NCI-H1092 (cell line): ENCODE results near the gene BEST1.
"Not testable (repeated sequence)": the region's sequence is repeated elsewhere in the genome, so short reads cannot be mapped to it uniquely, and the experiment has no call there.

Experiments used
- DNase-seq: peaks from one replicate; lab custom pipeline; 2025; lab: John Stamatoyannopoulos, UW

The BEST1 gene

GRCh38 chr11:61978703-61979661 is 28.8 kb downstream of the BEST1 start:
- no peak for DNase-seq

GRCh38 chr11:61980783-61981541 is 30.8 kb downstream of the BEST1 start:
- DNase-seq, result no peak

GRCh38 chr11:61983419-61983818 is 33.3 kb downstream of the BEST1 start:
- no peak for DNase-seq

- no peak for DNase-seq
Observed at GRCh38 chr11:61985869-61986268, 35.7 kb downstream of the BEST1 start.

- DNase-seq, result no peak
Observed at GRCh38 chr11:61994981-61995380, 44.8 kb downstream of the BEST1 start.

GRCh38 chr11:61996933-61997332 is 46.8 kb downstream of the BEST1 start:
- no peak for DNase-seq

GRCh38 chr11:61999141-61999975 is 49.2 kb downstream of the BEST1 start:
- DNase-seq, result no peak

- DNase-seq, result no peak
Observed at GRCh38 chr11:62000539-62001446, 50.6 kb downstream of the BEST1 start.

- DNase-seq, result peak; percentile 9
Observed at GRCh38 chr11:62001450-62002191, 51.5 kb downstream of the BEST1 start.

GRCh38 chr11:62002283-62002682 is 52.1 kb downstream of the BEST1 start:
- not testable (repeated sequence) for DNase-seq

- DNase-seq, result no peak
Observed at GRCh38 chr11:62004473-62004872, 54.3 kb downstream of the BEST1 start.

GRCh38 chr11:62008193-62008592 is 58.0 kb downstream of the BEST1 start:
- DNase-seq, result no peak

- DNase-seq, result no peak
Observed at GRCh38 chr11:62010935-62011528, 60.9 kb downstream of the BEST1 start.

- no peak for DNase-seq
Observed at GRCh38 chr11:62011881-62012280, 61.7 kb downstream of the BEST1 start.

- no peak for DNase-seq
Observed at GRCh38 chr11:62012451-62012831, 62.3 kb downstream of the BEST1 start.

- DNase-seq, result no peak
Observed at GRCh38 chr11:62012832-62013461, 62.8 kb downstream of the BEST1 start.
